B cell (primary cell): ENCODE data around the gene ZNF496. TPM values are rescaled to one million over a fixed set of nuclear protein-coding genes. Genes with fewer than 3 reads are reported as not detected.

Experiments used
- ATAC-seq: fragments of 200-7000 bp; cut with Tn5 transposase; one replicate; pipeline ENCODE4 v1.10.0; 2021; ENCODE audit warnings: low read depth, mild to moderate bottlenecking, moderate number of reproducible peaks, moderate library complexity
- CTCF ChIA-PET: fragments of 350-600 bp; sonication (Branson Sonifier 250); formaldehyde crosslinking; loops from one replicate; lab custom pipeline; 2021; ENCODE audit warnings: antibody characterized with exemption, inconsistent platforms; lab: Charles Lee
- POLR2A ChIA-PET: fragments of 350-600 bp; sonication (Branson Sonifier 250); formaldehyde crosslinking; loops from one replicate; lab custom pipeline; 2021; ENCODE audit warnings: antibody characterized with exemption; lab: Charles Lee
- DNase-seq: peaks from one replicate; pipeline ENCODE4 v3.0.0; 2013
- H2AFZ ChIP-seq: 2 replicates; pipeline ENCODE4 v1.6.1; 2012; ENCODE audit warnings: mild to moderate bottlenecking, low read depth, low read length; ENCODE audit not compliant: insufficient read depth, poor library complexity, severe bottlenecking
- H3K27ac ChIP-seq, 2 donors: 1 replicate in 1 of 2; 2 replicates in 1 of 2; pipeline ENCODE4 v1.5.1; 2012 to 2013; ENCODE audit warnings: low read length in 2 of 2, mild to moderate bottlenecking in 2 of 2, moderate library complexity in 1 of 2
- H3K27me3 ChIP-seq, 4 experiments: fragments of 200-600 bp in 1 of 4; sonication (generic) in 1 of 4; replicated peaks in 1 of 4; 1 replicate in 2 of 4; 2 replicates in 2 of 4; pipeline versions ENCODE4 v1.6.1 to v1.7.0; 2013 to 2016; ENCODE audit warnings: low read length in 3 of 4, mild to moderate bottlenecking in 2 of 4, mixed read lengths in 1 of 4, moderate library complexity in 1 of 4; ENCODE audit not compliant: insufficient read depth in 4 of 4, control insufficient read depth in 3 of 4; ENCODE audit errors: control extremely low read depth in 1 of 4
- H3K36me3 ChIP-seq, 2 experiments: replicated peaks in 1 of 2; 1 replicate in 1 of 2; 2 replicates in 1 of 2; pipeline versions ENCODE4 v1.6.1 to v1.7.1; 2013; ENCODE audit warnings: low read length in 1 of 2; ENCODE audit not compliant: insufficient read depth in 2 of 2, control insufficient read depth in 1 of 2; ENCODE audit errors: control extremely low read depth in 1 of 2, extremely low read depth in 1 of 2
- H3K4me1 ChIP-seq, 2 donors: fragments of 200-600 bp in 1 of 2; sonication (generic) in 1 of 2; 1 replicate in 1 of 2; 2 replicates in 1 of 2; pipeline versions ENCODE4 v1.5.1 to v1.6.1; 2013 to 2017; ENCODE audit warnings: low read length in 2 of 2; ENCODE audit not compliant: control insufficient read depth in 2 of 2, insufficient read depth in 2 of 2
- H3K4me2 ChIP-seq: replicated peaks from 2 replicates; pipeline ENCODE3; 2012; ENCODE audit warnings: mild to moderate bottlenecking, low read depth, low read length; ENCODE audit not compliant: poor library complexity, severe bottlenecking
- H3K4me3 ChIP-seq, 5 experiments: fragments of 200-600 bp in 1 of 5; sonication (generic) in 1 of 5; 1 replicate in 3 of 5; 2 replicates in 2 of 5; pipeline versions ENCODE4 v1.5.1 to v1.7.0; 2011 to 2016; ENCODE audit warnings: low read length in 4 of 5, mild to moderate bottlenecking in 4 of 5, low read depth in 2 of 5, control low read depth in 1 of 5, moderate library complexity in 1 of 5; ENCODE audit not compliant: insufficient read depth in 1 of 5; ENCODE audit errors: control extremely low read depth in 1 of 5, extremely low read depth in 1 of 5
- H3K79me2 ChIP-seq: fragments of 200-600 bp; sonication (generic); one replicate; pipeline ENCODE4 v1.6.0; 2016; ENCODE audit warnings: low read length; ENCODE audit not compliant: control insufficient read depth, insufficient read depth
- H3K9ac ChIP-seq: fragments of 200-600 bp; sonication (generic); 2 replicates; pipeline ENCODE4 v1.6.1; 2017; ENCODE audit warnings: mild to moderate bottlenecking, low read length, moderate library complexity
- H3K9me3 ChIP-seq, 3 donors: one replicate each; pipeline versions ENCODE4 v1.6.1 to v1.7.1; 2013; ENCODE audit warnings: low read length in 2 of 3; ENCODE audit not compliant: control insufficient read depth in 2 of 3, insufficient read depth in 1 of 3; ENCODE audit errors: control extremely low read depth in 1 of 3
- H4K20me1 ChIP-seq: 2 replicates; pipeline ENCODE4 v1.6.0; 2012; ENCODE audit warnings: mild to moderate bottlenecking, low read length; ENCODE audit not compliant: insufficient read depth, control insufficient read depth, poor library complexity, severe bottlenecking
- H3K27ac Mint-ChIP-seq: one replicate; pipeline ENCODE4 v1.8.0; 2021; ENCODE audit warnings: mixed read lengths
- H3K27me3 Mint-ChIP-seq: one replicate; pipeline ENCODE4 v1.8.0; 2021; ENCODE audit warnings: mixed read lengths
- H3K4me1 Mint-ChIP-seq: one replicate; pipeline ENCODE4 v1.8.0; 2021; ENCODE audit warnings: mixed read lengths
- H3K4me3 Mint-ChIP-seq: one replicate; pipeline ENCODE4 v1.8.0; 2021; ENCODE audit warnings: mixed read lengths
- H3K9me3 Mint-ChIP-seq: one replicate; pipeline ENCODE4 v1.8.0; 2022; ENCODE audit warnings: mixed read lengths; ENCODE audit not compliant: insufficient read depth
- CTCF ChIP-seq: fragments of 200-600 bp; IDR thresholded peaks from one replicate; pipeline ENCODE4 v1.8.0; 2022; ENCODE audit warnings: antibody characterized with exemption, mild to moderate bottlenecking
- EZH2 ChIP-seq: IDR thresholded peaks from 2 replicates; pipeline ENCODE4 v1.6.1; 2012; ENCODE audit warnings: borderline replicate concordance, low read depth, mild to moderate bottlenecking, moderate library complexity, low read length; ENCODE audit not compliant: insufficient read depth, poor library complexity, severe bottlenecking
- WGBS: methylation state at CpG from one replicate; pipeline ENCODE4 v1.1.5; 2013; ENCODE audit warnings: missing lambda C conversion rate; ENCODE audit not compliant: insufficient coverage; 5-methylcytosine and 5-hydroxymethylcytosine counted together
- intact Hi-C: fragments of 100-400 bp; cut with micrococcal nuclease; formaldehyde crosslinking; loops from one replicate; pipeline ENCODE4 v1.10.0; 2022
- polyA plus RNA-seq: library from polyadenylated mRNA; depleted of rRNA; stranded (reverse); fragments of >200 nt; gene quantifications from 2 replicates; pipeline ENCODE4 v1.2.3, GENCODE V29; 2012
- total RNA-seq, 2 donors: library from RNA; stranded (reverse); fragments of 120-200 nt in 1 of 2; gene quantifications; 1 replicate in 1 of 2; 2 replicates in 1 of 2; pipeline versions ENCODE4 v1.2.3 to v1.2.4, GENCODE V29; 2013 to 2022

Gene ZNF496
- total and polyA plus RNA-seq, 2 donors (not counting 1 experiment from before 2014, with no cell fraction given), result 9.9 to 22.6 TPM

GRCh38 chr1:247373721-247374141, 42.1 kb upstream of the ZNF496 start:
- Histone ChIP-seq H3K4me3 (peak overlapping the region in 2 of 5 experiments; percentile 32 to 49), H3K9me3 (peaks cover 0 to 3% (median 0%) of the 10 kb centered on the region in 3 donors), H3K4me1 (peaks cover 0 to 2% of the 10 kb centered on the region in 2 donors), H3K27me3 (peaks cover 0 to 9% (median 0%) of the 10 kb centered on the region in 4 experiments), H3K9ac (peak overlapping the region; percentile 39), H3K4me2 (peak overlapping the region; percentile 77), H3K27ac (no peak overlapping the region), H3K36me3 (no peaks in the 10 kb centered on the region), H2AFZ (peak overlapping the region; percentile 62), H3K79me2 (no peaks in the 10 kb centered on the region), H4K20me1 (no peaks in the 10 kb centered on the region)
- H3K4me3 Mint-ChIP-seq, result peak overlapping the region; percentile 41
- no peak overlapping the region for H3K27ac Mint-ChIP-seq
- peaks cover 7% of the 10 kb centered on the region for H3K4me1 Mint-ChIP-seq
- CTCF ChIA-PET, result interaction anchor here (1.5 to 4.4 kb wide), 15 partner anchors 8 to 466 kb away, joined by 4 to 235 read pairs (median 8); partner anchors contain the start of gene ZNF496
- intact Hi-C loops, result loop anchor here (5.0 kb wide), 2 partner anchors 204 to 466 kb away; no protein-coding TSS in a partner anchor
- no peak for TF ChIP-seq EZH2
- peak; percentile 50 for TF ChIP-seq CTCF
- POLR2A ChIA-PET, result interaction anchor here (0.7 kb wide), 2 partner anchors 198 to 469 kb away, joined by 3 to 4 read pairs; no protein-coding TSS in a partner anchor
- no peaks in the 10 kb centered on the region for H3K9me3 Mint-ChIP-seq
- ATAC-seq, result peak; percentile 71
- peak; percentile 66 for DNase-seq
- 33% methylated on average over 23 of the region's 26 CpGs for WGBS
- H3K27me3 Mint-ChIP-seq, result peaks cover 20% of the 10 kb centered on the region

GRCh38 chr1:247371801-247372259, 40.2 kb upstream of the ZNF496 start:
- no peak overlapping the region for H3K9ac ChIP-seq
- no peak for TF ChIP-seq CTCF
- no peak for TF ChIP-seq EZH2
- peaks cover 0 to 16% (median 0%) of the 10 kb centered on the region in 4 experiments for H3K27me3 ChIP-seq
- DNase-seq, result no peak
- H3K27me3 Mint-ChIP-seq, result peaks cover 33% of the 10 kb centered on the region
- no peaks in the 10 kb centered on the region for H3K9me3 Mint-ChIP-seq
- H3K4me2 ChIP-seq, result no peak overlapping the region
- ChIA-PET CTCF (interaction anchor here (1.2 to 4.4 kb wide), 16 partner anchors 17 to 330 kb away, joined by 3 to 235 read pairs (median 4); no protein-coding TSS in a partner anchor), POLR2A (no interaction called here)
- peaks cover 0 to 3% (median 0%) of the 10 kb centered on the region in 3 donors for H3K9me3 ChIP-seq
- no peak overlapping the region for H2AFZ ChIP-seq
- H3K79me2 ChIP-seq, result no peaks in the 10 kb centered on the region
- ATAC-seq, result no peak
- 95% methylated on average over 12 of the region's 16 CpGs for WGBS
- H4K20me1 ChIP-seq, result no peaks in the 10 kb centered on the region
- H3K4me3 Mint-ChIP-seq, result no peak overlapping the region
- no peak overlapping the region for H3K27ac Mint-ChIP-seq
- intact Hi-C loops, result loop anchor here (1.0 to 5.0 kb wide), 4 partner anchors 18 to 465 kb away; no protein-coding TSS in a partner anchor
- H3K4me3 ChIP-seq, result no peak overlapping the region
- H3K36me3 ChIP-seq, result no peaks in the 10 kb centered on the region
- peaks cover 7% of the 10 kb centered on the region for H3K4me1 Mint-ChIP-seq
- no peak overlapping the region for H3K27ac ChIP-seq
- peaks cover 0 to 2% of the 10 kb centered on the region in 2 donors for H3K4me1 ChIP-seq
